HG03045 (cell line): ENCODE measurements around the gene PPP1R1C.

Source experiments
- ATAC-seq: cut with Tn5 transposase; IDR thresholded peaks from one replicate; pipeline ENCODE4 v1.9.1; 2021; ENCODE audit warnings: mild to moderate bottlenecking, moderate library complexity; ENCODE audit not compliant: unreplicated experiment

PPP1R1C gene

GRCh38 chr2:182098648-182099047, 113.0 kb downstream of the PPP1R1C start:
- no peak for ATAC-seq

GRCh38 chr2:182101263-182101662, 115.6 kb downstream of the PPP1R1C start:
- ATAC-seq = no peak

GRCh38 chr2:182103526-182103925, 117.9 kb downstream of the PPP1R1C start:
- no peak for ATAC-seq

GRCh38 chr2:182110347-182110746, 124.7 kb downstream of the PPP1R1C start:
- ATAC-seq = no peak

- no peak for ATAC-seq
These were observed 127.7 kb downstream of the PPP1R1C start for GRCh38 chr2:182113334-182113733.

DNA sequence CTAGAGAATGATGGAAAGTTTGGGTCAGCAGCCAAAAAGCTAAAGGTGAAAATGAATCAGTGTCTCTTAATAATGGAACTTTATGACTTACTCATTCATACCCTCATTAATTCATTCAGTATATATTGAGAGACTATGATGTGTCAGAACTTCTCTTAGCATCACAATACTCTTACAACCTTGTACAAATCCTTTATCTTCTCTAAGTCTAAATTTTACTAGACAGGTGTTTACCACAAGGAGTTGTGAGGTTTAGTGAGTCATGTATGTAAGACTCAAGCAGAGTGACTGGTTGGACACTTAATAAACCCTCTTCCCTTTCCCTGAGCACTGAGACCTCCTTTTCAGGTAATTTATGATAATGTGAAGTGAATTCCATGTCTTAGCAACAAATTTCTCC, 129.6 kb downstream of the PPP1R1C start:
- ATAC-seq = no peak

GRCh38 chr2:182116774-182117173, 131.1 kb downstream of the PPP1R1C start:
- ATAC-seq = no peak

GRCh38 chr2:182117196-182117595, 131.5 kb downstream of the PPP1R1C start:
- no peak for ATAC-seq

DNA sequence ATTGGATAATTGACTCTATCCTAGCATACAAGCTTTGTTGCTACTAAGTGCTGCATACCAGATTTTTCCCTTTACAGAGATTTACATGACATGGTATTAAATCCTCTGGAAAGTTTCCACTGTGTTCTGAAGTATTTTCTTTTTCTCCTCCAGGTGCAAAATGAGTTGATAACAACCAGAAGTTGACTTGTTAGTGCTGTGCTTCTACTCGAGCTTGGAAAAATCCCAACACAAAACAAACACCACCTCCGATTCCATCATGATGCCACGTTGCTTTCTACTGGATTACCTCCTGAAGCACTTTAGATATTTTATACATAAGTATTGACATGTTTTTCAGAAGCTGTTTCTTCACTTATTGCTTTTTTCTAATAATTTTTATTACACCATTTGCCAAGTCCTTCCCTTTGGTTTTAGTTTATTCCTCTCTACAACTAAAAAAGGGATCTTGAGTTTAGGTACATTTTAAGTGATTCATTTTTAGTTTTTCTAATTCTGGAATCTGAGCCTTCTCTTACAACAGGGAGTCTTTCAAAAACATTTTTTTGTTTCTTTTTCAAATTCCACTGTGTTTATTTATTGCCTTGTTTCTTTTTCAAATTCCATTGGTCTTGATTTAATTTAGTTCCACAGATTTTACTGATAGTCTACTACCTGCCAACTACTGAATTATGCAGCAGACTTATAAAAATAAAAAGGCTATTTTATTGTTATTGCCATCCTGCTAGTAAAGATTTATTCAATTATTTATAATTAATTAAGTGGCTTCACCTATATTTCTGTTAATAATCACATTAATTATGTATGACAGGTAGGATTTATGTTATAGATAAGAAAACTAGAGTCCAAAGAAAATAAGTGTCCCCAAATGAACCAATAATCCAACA, 143.4 kb downstream of the PPP1R1C start:
- no peak for ATAC-seq

DNA sequence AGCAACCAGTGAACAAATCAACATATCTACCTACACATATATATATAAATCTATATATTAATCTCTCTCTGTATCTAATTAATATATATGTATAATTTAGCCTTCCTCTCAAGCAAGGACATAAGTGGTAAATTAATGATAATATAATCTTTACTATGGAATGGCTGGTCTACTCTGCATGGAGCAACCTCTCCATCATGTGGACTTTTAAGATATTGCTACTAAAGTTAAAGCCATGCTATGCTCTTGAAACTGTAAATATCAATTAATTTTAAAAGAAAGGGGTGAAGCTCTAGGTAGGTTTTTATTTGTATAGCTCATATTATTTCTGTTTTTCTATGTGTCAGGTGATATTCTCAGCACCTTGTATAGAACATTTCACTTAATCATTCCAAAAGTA, 147.0 kb downstream of the PPP1R1C start:
- no peak for ATAC-seq

DNA sequence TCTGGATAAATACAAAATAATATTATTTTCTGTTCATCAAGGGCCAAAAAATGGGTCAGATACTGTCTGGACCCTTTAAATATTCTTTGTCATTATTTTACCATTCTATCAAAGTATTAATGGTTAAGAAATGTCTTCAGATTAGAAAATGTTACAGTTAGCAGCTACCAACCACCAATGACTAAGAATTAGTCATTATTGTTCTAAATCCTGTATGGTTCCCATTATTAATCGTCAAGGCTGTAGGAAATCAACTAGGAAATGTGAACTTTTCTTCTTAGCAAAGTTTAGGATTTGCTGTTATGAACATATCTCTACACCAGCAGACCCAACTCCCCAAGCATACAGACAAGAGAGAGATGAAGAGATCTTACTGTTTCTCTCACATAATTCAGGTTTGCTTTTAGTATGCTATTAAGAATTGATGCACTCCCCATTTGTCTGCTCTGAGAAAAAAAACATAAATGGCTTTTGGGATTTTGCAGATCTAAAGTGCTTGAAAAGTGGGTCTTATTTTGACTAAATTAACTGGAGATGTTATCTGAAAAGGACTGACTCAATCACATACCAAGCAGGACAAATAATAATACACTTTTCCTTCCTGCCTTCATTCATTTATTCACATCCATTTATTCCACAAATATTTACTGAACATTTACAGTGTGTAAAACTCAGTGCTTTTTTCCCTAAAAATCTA, 147.7 kb downstream of the PPP1R1C start:
- ATAC-seq = no peak

- no peak for ATAC-seq
These were observed 148.5 kb downstream of the PPP1R1C start for GRCh38 chr2:182134201-182134600.

DNA sequence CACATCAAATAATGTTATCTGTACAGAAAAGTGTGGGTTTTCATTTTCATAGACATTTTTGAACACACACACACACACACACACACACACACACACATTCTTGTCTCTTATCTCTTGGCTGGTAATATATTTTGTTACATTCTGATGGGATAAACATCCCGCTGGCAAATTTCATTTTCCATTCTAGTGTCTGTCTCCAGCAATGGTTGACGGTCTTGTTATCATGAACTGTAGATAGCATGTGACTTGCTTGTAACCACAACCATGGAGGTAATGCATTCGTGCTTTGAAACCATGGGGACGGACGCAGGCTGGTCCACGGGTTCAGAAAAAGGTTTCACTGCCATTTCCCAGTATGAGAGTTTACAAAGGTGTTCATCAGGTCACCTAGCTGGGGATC, 156.4 kb downstream of the PPP1R1C start:
- no peak for ATAC-seq

GRCh38 chr2:182144041-182144775, 158.6 kb downstream of the PPP1R1C start:
- no peak for ATAC-seq

DNA sequence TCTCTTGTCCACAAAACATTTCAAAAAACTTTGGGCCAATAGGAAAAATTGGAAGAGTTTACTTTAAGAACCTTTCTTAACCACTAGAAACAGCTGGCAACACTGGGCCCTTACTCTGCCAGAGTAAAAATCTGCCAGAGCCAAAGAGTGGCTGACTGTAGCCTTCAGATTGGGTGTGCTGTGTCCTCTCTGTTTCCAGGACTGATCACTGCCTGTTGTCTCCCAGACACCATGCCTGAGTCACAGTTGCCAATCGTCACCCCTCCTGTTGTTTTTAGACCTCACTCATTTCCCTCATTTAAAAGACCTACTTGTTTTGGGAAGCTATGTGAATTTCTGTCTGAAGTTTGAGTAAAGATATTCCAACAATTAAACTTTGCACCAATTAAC, 159.1 kb downstream of the PPP1R1C start:
- ATAC-seq = no peak

- no peak for ATAC-seq
These were observed 162.7 kb downstream of the PPP1R1C start for GRCh38 chr2:182148344-182148743.

DNA sequence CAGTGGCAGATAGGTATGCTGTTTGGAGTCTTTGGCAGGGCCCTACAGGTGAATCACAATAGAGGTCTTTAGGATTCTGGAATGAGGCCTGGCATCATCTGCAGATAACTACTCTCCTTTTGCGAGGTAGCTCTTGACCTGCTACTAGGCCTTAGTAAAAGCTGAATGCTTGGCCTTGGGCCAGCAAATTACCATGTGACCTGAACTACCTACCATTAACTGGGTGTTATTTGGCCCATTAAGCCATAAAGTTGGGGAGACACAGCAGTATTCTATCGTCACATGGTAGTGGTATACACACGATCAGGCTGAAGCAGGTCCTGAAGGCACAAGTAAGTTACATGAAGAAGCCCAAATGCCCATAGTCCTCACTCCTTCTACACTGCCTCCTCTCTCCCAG, 178.2 kb downstream of the PPP1R1C start:
- ATAC-seq = no peak

GRCh38 chr2:182164686-182165085, 179.0 kb downstream of the PPP1R1C start:
- ATAC-seq = no peak

GRCh38 chr2:182165202-182165601, 179.5 kb downstream of the PPP1R1C start:
- no peak for ATAC-seq

DNA sequence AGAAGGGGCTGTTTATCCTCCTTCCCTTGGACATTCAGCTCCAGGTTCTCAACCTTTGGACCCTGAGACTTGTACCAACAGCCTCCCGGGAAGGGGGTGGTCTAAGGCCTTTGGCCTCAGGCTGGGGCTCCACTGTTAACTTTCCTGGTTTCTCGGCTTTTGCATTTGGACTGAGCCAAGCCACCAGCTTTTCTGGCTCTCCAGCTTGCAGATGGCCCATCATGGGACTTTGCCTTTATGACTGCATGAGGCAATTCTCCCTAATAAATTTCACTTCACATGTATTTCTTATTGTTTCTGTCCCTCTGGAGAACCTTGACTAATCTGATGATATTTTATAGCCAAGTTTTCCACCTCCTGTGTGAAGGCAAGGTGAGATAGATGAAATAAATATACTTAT, 180.8 kb downstream of the PPP1R1C start:
- no peak for ATAC-seq

DNA sequence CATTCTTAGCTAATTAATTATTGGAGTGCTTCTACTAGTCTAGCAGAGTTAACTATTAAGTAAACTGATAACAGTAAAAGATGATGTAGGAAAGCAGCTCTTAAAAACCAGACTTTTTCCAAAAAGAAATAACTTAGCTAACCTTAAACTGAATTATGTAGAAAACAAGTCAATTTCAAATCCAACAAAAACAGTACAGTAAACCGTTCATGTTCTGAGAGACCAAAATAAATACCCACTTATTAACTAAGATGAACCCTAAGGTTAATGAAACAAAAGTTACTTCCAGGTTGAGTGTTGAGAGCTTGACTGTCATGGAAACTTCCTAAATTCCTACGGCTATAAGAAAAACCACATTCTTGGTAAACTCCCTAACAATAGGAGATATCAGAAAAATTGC, 181.2 kb downstream of the PPP1R1C start:
- ATAC-seq = no peak
